B cell (primary cell): ENCODE measurements around the gene FAXC.

Source experiments
- CTCF ChIP-seq: fragments of 200-600 bp; IDR thresholded peaks from one replicate; pipeline ENCODE4 v1.8.0; 2022; ENCODE audit warnings: antibody characterized with exemption, mild to moderate bottlenecking
- EZH2 ChIP-seq: IDR thresholded peaks from 2 replicates; pipeline ENCODE4 v1.6.1; 2012; ENCODE audit warnings: borderline replicate concordance, low read depth, mild to moderate bottlenecking, moderate library complexity, low read length; ENCODE audit not compliant: insufficient read depth, poor library complexity, severe bottlenecking

GRCh38 chr6:99390896-99391295 lies 41.4 kb upstream of the FAXC start:
- no peak for TF ChIP-seq CTCF
- no peak for TF ChIP-seq EZH2
